Brain microvascular endothelial cell (primary cell): ENCODE results near the gene POFUT2.

ENCODE experiments used
- DNase-seq: peaks from one replicate; pipeline ENCODE4 v3.0.0-alpha.2; 2020
- H3K27ac ChIP-seq: fragments of 250-450 bp; sonication (Bioruptor Pico); 2 replicates; pipeline ENCODE4 v1.5.1; 2020; ENCODE audit warnings: mild to moderate bottlenecking, moderate library complexity
- H3K27me3 ChIP-seq: fragments of 250-450 bp; sonication (Bioruptor Pico); replicated peaks from 2 replicates; pipeline ENCODE4 v1.5.1; 2020; ENCODE audit warnings: mild to moderate bottlenecking
- H3K36me3 ChIP-seq: fragments of 250-450 bp; sonication (Bioruptor Pico); replicated peaks from 2 replicates; pipeline ENCODE4 v1.5.1; 2020; ENCODE audit warnings: mild to moderate bottlenecking
- H3K4me3 ChIP-seq: 2 replicates; pipeline ENCODE4 v1.5.1; 2011; ENCODE audit warnings: low read depth, mild to moderate bottlenecking, control low read depth, low read length, moderate library complexity
- CTCF ChIP-seq: IDR thresholded peaks from 2 replicates; pipeline ENCODE4 v1.5.1; 2011; ENCODE audit warnings: low read depth, mild to moderate bottlenecking, moderate library complexity, low read length, control low read depth, inconsistent platforms; ENCODE audit errors: missing control alignments
- in situ Hi-C: cut with HindIII; loops from 2 replicates; pipeline ENCODE4 v1.10.0; 2017; ENCODE audit warnings: low sequenced_read_pairs, low pct_ligation_motif_present

Gene POFUT2

GRCh38 chr21:45278156-45278911 is 9.4 kb downstream of the POFUT2 start:
- TF ChIP-seq CTCF: no peak
- Histone ChIP-seq H3K36me3 (peaks cover 73% of the 10 kb centered on the region), H3K27me3 (no peaks in the 10 kb centered on the region), H3K27ac (no peak overlapping the region), H3K4me3 (no peak overlapping the region)
- no peak for DNase-seq
- in situ Hi-C loops: no loop called here

GRCh38 chr21:45277101-45278045 is 10.3 kb downstream of the POFUT2 start:
- H3K36me3 ChIP-seq: peaks cover 71% of the 10 kb centered on the region
- in situ Hi-C loops: no loop called here
- no peak overlapping the region for H3K27ac ChIP-seq
- no peak overlapping the region for H3K4me3 ChIP-seq
- no peaks in the 10 kb centered on the region for H3K27me3 ChIP-seq
- TF ChIP-seq CTCF: no peak
- DNase-seq: no peak

- no peak overlapping the region for H3K4me3 ChIP-seq
- no peak overlapping the region for H3K27ac ChIP-seq
- in situ Hi-C loops: no loop called here
- TF ChIP-seq CTCF: no peak
- DNase-seq: no peak
- peaks cover 71% of the 10 kb centered on the region for H3K36me3 ChIP-seq
- H3K27me3 ChIP-seq: no peaks in the 10 kb centered on the region
Measured at GRCh38 chr21:45276596-45276995, 11.1 kb downstream of the POFUT2 start.

GRCh38 chr21:45270306-45270821 is 17.3 kb downstream of the POFUT2 start:
- in situ Hi-C loops: no loop called here
- peak; percentile 66 for TF ChIP-seq CTCF
- H3K36me3 ChIP-seq: peaks cover 66% of the 10 kb centered on the region
- DNase-seq: no peak
- H3K27me3 ChIP-seq: no peaks in the 10 kb centered on the region
- H3K4me3 ChIP-seq: no peak overlapping the region
- H3K27ac ChIP-seq: no peak overlapping the region

- TF ChIP-seq CTCF: no peak
- Histone ChIP-seq H3K27me3 (no peaks in the 10 kb centered on the region), H3K36me3 (peaks cover 65% of the 10 kb centered on the region), H3K4me3 (no peak overlapping the region), H3K27ac (no peak overlapping the region)
- DNase-seq: no peak
- in situ Hi-C loops: no loop called here
Measured at GRCh38 chr21:45269861-45270260, 17.8 kb downstream of the POFUT2 start.
